Suprapubic skin (tissue), 4 donors: Measurements from ENCODE around the gene SMTNL2.

Experiments used
- EP300 ChIP-seq: sonication (generic); formaldehyde crosslinking; IDR thresholded peaks from one replicate; pipeline ENCODE4 v1.6.1; 2017; ENCODE audit warnings: antibody characterized with exemption
- POLR2A ChIP-seq, 2 donors: fragments of 450-650 bp; IDR thresholded peaks; one replicate each; pipeline ENCODE4 v1.6.1; 2017; ENCODE audit warnings: antibody characterized with exemption in 2 of 2, mild to moderate bottlenecking in 2 of 2, moderate library complexity in 2 of 2
- POLR2AphosphoS5 ChIP-seq, 3 donors: sonication (generic); formaldehyde crosslinking; IDR thresholded peaks; one replicate each; pipeline ENCODE4 v1.6.1; 2017; ENCODE audit warnings: antibody characterized with exemption in 3 of 3
- TF ChIP-seq, protein P1 (sequence below), 2 donors: fragments of 200-600 bp in 1 of 2; fragments of 450-650 bp in 1 of 2; sonication (generic) in 1 of 2; IDR thresholded peaks; one replicate each; pipeline ENCODE4 v1.5.1; 2016 to 2019; ENCODE audit warnings: antibody characterized with exemption in 2 of 2, mild to moderate bottlenecking in 1 of 2, moderate library complexity in 1 of 2

DNA sequence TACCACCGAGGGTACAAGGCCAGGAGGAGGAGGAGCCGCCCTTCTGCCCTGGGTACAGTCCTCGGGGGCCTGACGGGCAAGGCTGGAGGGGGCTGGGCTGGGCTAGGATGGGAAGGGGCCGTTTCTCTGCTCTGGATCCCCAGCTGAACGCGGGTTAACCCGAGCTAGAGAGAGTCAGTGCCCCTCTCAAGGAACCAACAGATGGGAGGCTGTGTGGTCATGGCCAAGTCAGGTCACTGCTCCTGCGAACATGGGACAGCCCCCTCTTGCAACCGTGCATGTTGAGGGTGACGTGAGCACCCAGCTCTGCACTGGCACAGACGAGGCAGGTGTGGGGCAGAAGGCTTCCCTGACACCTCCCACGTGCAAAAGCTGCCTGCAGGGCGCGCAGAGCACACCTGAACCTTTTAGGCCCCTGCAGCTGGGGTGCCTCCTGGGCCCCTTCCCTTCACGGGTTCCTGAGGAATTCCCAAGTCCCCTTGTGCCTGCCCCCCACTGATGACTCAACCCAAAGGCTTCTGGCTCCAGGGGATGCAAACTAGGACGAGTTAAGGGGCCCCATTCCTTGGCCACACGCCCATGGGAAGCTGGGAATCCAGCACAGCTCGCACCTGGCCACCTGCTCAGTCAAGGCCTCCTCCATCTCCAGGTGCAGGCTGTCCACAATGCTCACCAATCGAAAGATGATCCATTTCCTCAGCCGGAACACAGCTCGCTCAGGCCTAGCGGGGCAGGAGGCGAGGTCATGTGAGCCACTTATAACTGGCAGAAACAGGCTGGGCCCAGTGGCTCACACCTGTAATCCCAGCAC, 35.4 kb upstream of the SMTNL2 start:
- TF ChIP-seq, protein P1, sequence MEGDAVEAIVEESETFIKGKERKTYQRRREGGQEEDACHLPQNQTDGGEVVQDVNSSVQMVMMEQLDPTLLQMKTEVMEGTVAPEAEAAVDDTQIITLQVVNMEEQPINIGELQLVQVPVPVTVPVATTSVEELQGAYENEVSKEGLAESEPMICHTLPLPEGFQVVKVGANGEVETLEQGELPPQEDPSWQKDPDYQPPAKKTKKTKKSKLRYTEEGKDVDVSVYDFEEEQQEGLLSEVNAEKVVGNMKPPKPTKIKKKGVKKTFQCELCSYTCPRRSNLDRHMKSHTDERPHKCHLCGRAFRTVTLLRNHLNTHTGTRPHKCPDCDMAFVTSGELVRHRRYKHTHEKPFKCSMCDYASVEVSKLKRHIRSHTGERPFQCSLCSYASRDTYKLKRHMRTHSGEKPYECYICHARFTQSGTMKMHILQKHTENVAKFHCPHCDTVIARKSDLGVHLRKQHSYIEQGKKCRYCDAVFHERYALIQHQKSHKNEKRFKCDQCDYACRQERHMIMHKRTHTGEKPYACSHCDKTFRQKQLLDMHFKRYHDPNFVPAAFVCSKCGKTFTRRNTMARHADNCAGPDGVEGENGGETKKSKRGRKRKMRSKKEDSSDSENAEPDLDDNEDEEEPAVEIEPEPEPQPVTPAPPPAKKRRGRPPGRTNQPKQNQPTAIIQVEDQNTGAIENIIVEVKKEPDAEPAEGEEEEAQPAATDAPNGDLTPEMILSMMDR (IDR thresholded peaks at IDR 0.05): no peak
- TF ChIP-seq EP300 (no peak), POLR2A (IDR thresholded peaks at IDR 0.05) (no peak), POLR2AphosphoS5 (IDR thresholded peaks at IDR 0.05) (no peak)
